Thyroid gland (tissue), 4 donors: ENCODE measurements around the gene CTXND1.

ENCODE experiments used
- CTCF ChIP-seq, 6 experiments: fragments of 200-600 bp in 3 of 6; fragments of 450-650 bp in 3 of 6; sonication (generic) in 3 of 6; IDR thresholded peaks; one replicate each; pipeline ENCODE4 v1.5.1; 2016 to 2019; ENCODE audit warnings: antibody characterized with exemption in 6 of 6, mild to moderate bottlenecking in 2 of 6, inconsistent platforms in 1 of 6, moderate library complexity in 1 of 6
- POLR2A ChIP-seq, 2 donors: fragments of 450-650 bp; IDR thresholded peaks; one replicate each; pipeline ENCODE4 v1.6.1; 2017; ENCODE audit warnings: antibody characterized with exemption in 2 of 2, mild to moderate bottlenecking in 2 of 2, moderate library complexity in 1 of 2

GRCh38 chr15:80168421-80168820, 83.6 kb downstream of the CTXND1 start:
- TF ChIP-seq POLR2A (IDR thresholded peaks at IDR 0.05): no peak
- TF ChIP-seq CTCF (IDR thresholded peaks at IDR 0.05): no peak
